HL-60 (cell line): ENCODE results near the gene SUPT7L.
"Not testable (repeated sequence)": the region's sequence is repeated elsewhere in the genome, so short reads cannot be mapped to it uniquely, and the experiment has no call there.

ENCODE experiments used
- DNase-seq, 2 experiments: peaks; one replicate each; pipeline ENCODE4 v3.0.0-alpha.2; 2010 to 2020; ENCODE audit warnings: low read depth in 1 of 2, low spot score in 1 of 2
- H3K27ac ChIP-seq: fragments of 250-450 bp; sonication (Bioruptor Pico); replicated peaks from 2 replicates; pipeline ENCODE4 v1.5.1; 2020; ENCODE audit warnings: mild to moderate bottlenecking, moderate library complexity
- H3K27me3 ChIP-seq: fragments of 250-450 bp; sonication (Bioruptor Pico); 2 replicates; pipeline ENCODE4 v1.5.1; 2021; ENCODE audit warnings: mild to moderate bottlenecking, moderate library complexity; ENCODE audit not compliant: insufficient read depth, poor library complexity, severe bottlenecking
- H3K4me3 ChIP-seq: replicated peaks from 2 replicates; pipeline ENCODE4 v1.5.1; 2011; ENCODE audit warnings: mild to moderate bottlenecking, control low read depth, low read length; ENCODE audit not compliant: insufficient read depth
- CTCF ChIP-seq: IDR thresholded peaks from one replicate; pipeline ENCODE4 v1.5.1; 2011; ENCODE audit warnings: low read length, control low read depth, inconsistent platforms; ENCODE audit not compliant: insufficient read depth
- GABPA ChIP-seq: IDR thresholded peaks from 2 replicates; pipeline ENCODE4 v1.6.1; 2012; ENCODE audit warnings: low read depth
- POLR2AphosphoS5 ChIP-seq: IDR thresholded peaks from 2 replicates; pipeline ENCODE4 v1.6.1; 2012; ENCODE audit warnings: low read depth
- SPI1 ChIP-seq: IDR thresholded peaks from 2 replicates; pipeline ENCODE4 v1.6.1; 2012; ENCODE audit warnings: low read depth, mild to moderate bottlenecking, borderline replicate concordance
- TF ChIP-seq, protein P1 (sequence below): IDR thresholded peaks from 2 replicates; pipeline ENCODE4 v1.6.1; 2012; ENCODE audit warnings: low read depth; ENCODE audit not compliant: insufficient replicate concordance

The SUPT7L gene

DNA sequence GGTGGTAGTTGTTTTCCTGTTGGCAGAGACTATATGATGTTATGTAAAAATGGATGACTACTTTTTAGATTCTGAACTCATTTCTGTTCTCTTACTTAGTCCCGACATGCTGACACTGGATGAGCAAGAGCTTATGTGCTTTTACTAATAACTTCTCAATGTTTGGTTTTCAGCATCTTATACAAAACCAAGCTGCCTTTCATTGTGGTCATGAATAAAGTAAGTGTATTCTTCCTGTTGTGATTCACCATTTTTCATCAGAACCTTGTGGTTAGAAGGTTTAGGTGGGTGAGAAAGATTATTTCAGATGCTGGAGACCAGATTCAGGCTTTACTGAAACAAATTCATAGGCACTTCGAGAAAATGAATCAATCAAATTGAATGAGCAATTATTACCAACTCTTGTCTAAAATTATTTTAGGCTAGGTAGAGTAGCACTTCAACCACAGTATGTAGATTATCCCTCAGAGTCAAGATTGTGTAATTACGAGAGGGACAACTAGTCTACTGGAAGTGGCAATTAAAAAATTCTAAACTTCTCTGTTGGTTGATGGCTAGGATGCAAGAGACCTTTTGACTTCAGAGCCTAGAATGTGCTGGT lies 25.3 kb downstream of the SUPT7L start:
- Histone ChIP-seq H3K4me3 (no peak overlapping the region), H3K27me3 (no peaks in the 10 kb centered on the region), H3K27ac (no peak overlapping the region)
- no peak for DNase-seq
- no peak for TF ChIP-seq GABPA
- no peak for TF ChIP-seq SPI1
- TF ChIP-seq CTCF, result no peak
- TF ChIP-seq, protein P1, sequence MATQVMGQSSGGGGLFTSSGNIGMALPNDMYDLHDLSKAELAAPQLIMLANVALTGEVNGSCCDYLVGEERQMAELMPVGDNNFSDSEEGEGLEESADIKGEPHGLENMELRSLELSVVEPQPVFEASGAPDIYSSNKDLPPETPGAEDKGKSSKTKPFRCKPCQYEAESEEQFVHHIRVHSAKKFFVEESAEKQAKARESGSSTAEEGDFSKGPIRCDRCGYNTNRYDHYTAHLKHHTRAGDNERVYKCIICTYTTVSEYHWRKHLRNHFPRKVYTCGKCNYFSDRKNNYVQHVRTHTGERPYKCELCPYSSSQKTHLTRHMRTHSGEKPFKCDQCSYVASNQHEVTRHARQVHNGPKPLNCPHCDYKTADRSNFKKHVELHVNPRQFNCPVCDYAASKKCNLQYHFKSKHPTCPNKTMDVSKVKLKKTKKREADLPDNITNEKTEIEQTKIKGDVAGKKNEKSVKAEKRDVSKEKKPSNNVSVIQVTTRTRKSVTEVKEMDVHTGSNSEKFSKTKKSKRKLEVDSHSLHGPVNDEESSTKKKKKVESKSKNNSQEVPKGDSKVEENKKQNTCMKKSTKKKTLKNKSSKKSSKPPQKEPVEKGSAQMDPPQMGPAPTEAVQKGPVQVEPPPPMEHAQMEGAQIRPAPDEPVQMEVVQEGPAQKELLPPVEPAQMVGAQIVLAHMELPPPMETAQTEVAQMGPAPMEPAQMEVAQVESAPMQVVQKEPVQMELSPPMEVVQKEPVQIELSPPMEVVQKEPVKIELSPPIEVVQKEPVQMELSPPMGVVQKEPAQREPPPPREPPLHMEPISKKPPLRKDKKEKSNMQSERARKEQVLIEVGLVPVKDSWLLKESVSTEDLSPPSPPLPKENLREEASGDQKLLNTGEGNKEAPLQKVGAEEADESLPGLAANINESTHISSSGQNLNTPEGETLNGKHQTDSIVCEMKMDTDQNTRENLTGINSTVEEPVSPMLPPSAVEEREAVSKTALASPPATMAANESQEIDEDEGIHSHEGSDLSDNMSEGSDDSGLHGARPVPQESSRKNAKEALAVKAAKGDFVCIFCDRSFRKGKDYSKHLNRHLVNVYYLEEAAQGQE, result no peak
- TF ChIP-seq POLR2AphosphoS5, result no peak

DNA sequence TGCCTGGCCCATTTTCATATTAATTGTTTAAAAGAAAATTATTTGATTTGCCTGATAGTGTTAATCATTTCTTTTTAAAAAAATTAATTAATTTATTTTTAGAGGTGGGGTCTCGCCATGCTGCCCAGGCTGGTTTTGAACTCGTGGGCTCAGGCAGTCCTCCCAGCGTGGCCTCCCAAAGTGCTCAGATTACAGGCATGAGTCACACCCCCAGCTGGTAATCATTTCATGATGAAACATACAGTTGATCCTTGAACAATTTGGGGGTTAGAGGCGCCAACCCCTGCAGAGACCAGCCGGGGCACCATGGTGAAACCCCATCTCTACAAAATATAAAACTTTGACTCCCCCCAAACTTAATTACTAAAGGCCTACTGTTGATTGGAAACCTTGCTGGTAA lies 26.6 kb downstream of the SUPT7L start:
- TF ChIP-seq, protein P1, result no peak
- no peak for TF ChIP-seq SPI1
- Histone ChIP-seq H3K27me3 (no peaks in the 10 kb centered on the region), H3K27ac (no peak overlapping the region), H3K4me3 (no peak overlapping the region)
- no peak for DNase-seq

GRCh38 chr2:27634291-27634690 lies 29.1 kb downstream of the SUPT7L start:
- no peak for TF ChIP-seq CTCF
- TF ChIP-seq POLR2AphosphoS5, result no peak
- TF ChIP-seq GABPA, result no peak
- TF ChIP-seq SPI1, result no peak
- TF ChIP-seq, protein P1, result no peak
- H3K27me3 ChIP-seq, result no peaks in the 10 kb centered on the region
- DNase-seq, result no peak
- H3K4me3 ChIP-seq, result no peak overlapping the region
- H3K27ac ChIP-seq, result no peak overlapping the region

- not testable (repeated sequence) for H3K27me3 ChIP-seq, DNase-seq, H3K4me3 ChIP-seq, H3K27ac ChIP-seq
Observed at GRCh38 chr2:27630257-27630656, 33.2 kb downstream of the SUPT7L start.
